HEK293 (cell line): Measurements from ENCODE around the gene PIGR.
A peak's percentile ranks its signal among the peaks of the same experiment; 100 is the strongest.

Source experiments
- CTCF ChIA-PET: fragments of 350-600 bp; formaldehyde crosslinking; extraction: SDS; loops from one replicate; lab custom pipeline; 2021; ENCODE audit warnings: antibody characterized with exemption; lab: Yijun Ruan, JAX
- POLR2A ChIA-PET: fragments of 300-600 bp; formaldehyde crosslinking; extraction: SDS; loops from one replicate; lab custom pipeline; 2020; ENCODE audit warnings: antibody characterized with exemption, inconsistent platforms; lab: Yijun Ruan, JAX
- H3K27ac ChIP-seq: fragments of 200-500 bp; sonication (Bioruptor generic); 2 replicates; pipeline ENCODE4 v1.5.1; 2014; ENCODE audit warnings: low read depth, low read length, control low read depth, inconsistent platforms; ENCODE audit errors: extremely low read depth
- H3K36me3 ChIP-seq, 2 experiments: fragments of 200-500 bp in 1 of 2; sonication (Bioruptor generic) in 1 of 2; 1 replicate in 1 of 2; 2 replicates in 1 of 2; pipeline ENCODE4 v1.5.1; 2014 to 2017; ENCODE audit warnings: inconsistent platforms in 2 of 2, low read length in 2 of 2; ENCODE audit not compliant: control insufficient read depth in 2 of 2, insufficient read depth in 1 of 2
- H3K4me1 ChIP-seq: fragments of 200-500 bp; sonication (Bioruptor generic); 2 replicates; pipeline ENCODE4 v1.5.1; 2014; ENCODE audit warnings: mild to moderate bottlenecking, low read length, inconsistent platforms; ENCODE audit not compliant: control insufficient read depth, insufficient read depth
- H3K4me3 ChIP-seq: 2 replicates; pipeline ENCODE4 v1.5.1; 2011; ENCODE audit warnings: low read depth, mild to moderate bottlenecking, control low read depth, low read length, moderate library complexity
- H3K9me3 ChIP-seq: fragments of 200-500 bp; sonication (Bioruptor generic); 2 replicates; pipeline ENCODE4 v1.5.1; 2014; ENCODE audit warnings: low read depth, low read length, inconsistent platforms; ENCODE audit not compliant: control insufficient read depth, insufficient read depth
- ELK4 ChIP-seq: IDR thresholded peaks from 2 replicates; pipeline ENCODE4 v1.6.1; 2011; ENCODE audit warnings: mild to moderate bottlenecking, low read depth, low read length, borderline replicate concordance
- GFI1B ChIP-seq: fragments of 450-650 bp; formaldehyde crosslinking; IDR thresholded peaks from 2 replicates; pipeline ENCODE4 v1.5.1; 2016; ENCODE audit warnings: missing biosample characterization, missing genetic modification characterization
- IKZF3 ChIP-seq: fragments of 450-650 bp; IDR thresholded peaks from 2 replicates; pipeline ENCODE4 v1.5.0; 2018; ENCODE audit warnings: missing biosample characterization, mild to moderate bottlenecking, missing genetic modification characterization, moderate library complexity
- KLF10 ChIP-seq: fragments of 450-650 bp; IDR thresholded peaks from 2 replicates; pipeline ENCODE4 v1.5.1; 2018; ENCODE audit warnings: missing biosample characterization, mild to moderate bottlenecking, missing genetic modification characterization
- KLF9 ChIP-seq: fragments of 450-650 bp; formaldehyde crosslinking; IDR thresholded peaks from 2 replicates; pipeline ENCODE4 v1.5.1; 2016; ENCODE audit warnings: missing biosample characterization, missing genetic modification characterization, low read depth
- MEIS1 ChIP-seq: sonication (generic); formaldehyde crosslinking; IDR thresholded peaks from 2 replicates; pipeline ENCODE4 v1.8.1; 2022; ENCODE audit warnings: missing genetic modification reagents, mild to moderate bottlenecking, borderline replicate concordance
- MYNN ChIP-seq: fragments of 450-650 bp; formaldehyde crosslinking; IDR thresholded peaks from 2 replicates; pipeline ENCODE4 v1.5.1; 2016; ENCODE audit warnings: missing biosample characterization, missing genetic modification characterization, borderline replicate concordance
- MZF1 ChIP-seq: fragments of 450-650 bp; formaldehyde crosslinking; IDR thresholded peaks from 2 replicates; pipeline ENCODE4 v1.5.1; 2017; ENCODE audit warnings: missing biosample characterization, missing genetic modification characterization, borderline replicate concordance
- PBX3 ChIP-seq: sonication (generic); formaldehyde crosslinking; IDR thresholded peaks from 2 replicates; pipeline ENCODE4 v1.8.1; 2022; ENCODE audit warnings: mild to moderate bottlenecking, moderate library complexity, missing genetic modification reagents
- RBAK ChIP-seq: fragments of 450-650 bp; formaldehyde crosslinking; IDR thresholded peaks from 2 replicates; pipeline ENCODE4 v1.5.1; 2016; ENCODE audit warnings: missing biosample characterization, missing genetic modification characterization
- SCRT2 ChIP-seq: fragments of 450-650 bp; formaldehyde crosslinking; IDR thresholded peaks from 2 replicates; pipeline ENCODE4 v1.5.1; 2016; ENCODE audit warnings: missing biosample characterization, missing genetic modification characterization
- SETDB1 ChIP-seq: IDR thresholded peaks from one replicate; pipeline ENCODE4 v1.6.1; 2017; ENCODE audit warnings: mild to moderate bottlenecking, low read length, moderate library complexity, mixed read lengths; ENCODE audit not compliant: insufficient read length
- ZBTB48 ChIP-seq: fragments of 450-650 bp; formaldehyde crosslinking; IDR thresholded peaks from 2 replicates; pipeline ENCODE4 v1.5.1; 2016; ENCODE audit warnings: missing biosample characterization, missing genetic modification characterization
- ZEB2 ChIP-seq: fragments of 450-650 bp; formaldehyde crosslinking; IDR thresholded peaks from 2 replicates; pipeline ENCODE4 v1.5.1; 2016; ENCODE audit warnings: missing biosample characterization, missing genetic modification characterization
- ZFHX2 ChIP-seq: fragments of 450-650 bp; formaldehyde crosslinking; conservative IDR thresholded peaks from 2 replicates; pipeline ENCODE4 v1.5.1; 2016; ENCODE audit warnings: missing biosample characterization, missing genetic modification characterization
- ZFP37 ChIP-seq: fragments of 450-650 bp; formaldehyde crosslinking; IDR thresholded peaks from 2 replicates; pipeline ENCODE4 v1.5.1; 2016; ENCODE audit warnings: missing biosample characterization, missing genetic modification characterization
- ZIC2 ChIP-seq: fragments of 450-650 bp; formaldehyde crosslinking; IDR thresholded peaks from 2 replicates; pipeline ENCODE4 v1.5.1; 2016; ENCODE audit warnings: missing biosample characterization, missing genetic modification characterization
- ZNF121 ChIP-seq: fragments of 450-650 bp; formaldehyde crosslinking; IDR thresholded peaks from 2 replicates; pipeline ENCODE4 v1.5.1; 2016; ENCODE audit warnings: missing biosample characterization, missing genetic modification characterization
- ZNF140 ChIP-seq: fragments of 450-650 bp; formaldehyde crosslinking; IDR thresholded peaks from 2 replicates; pipeline ENCODE4 v1.5.1; 2016; ENCODE audit warnings: missing biosample characterization, missing genetic modification characterization
- ZNF214 ChIP-seq: fragments of 450-650 bp; formaldehyde crosslinking; IDR thresholded peaks from 2 replicates; pipeline ENCODE4 v1.5.1; 2017; ENCODE audit warnings: missing biosample characterization, mild to moderate bottlenecking, missing genetic modification characterization, borderline replicate concordance
- ZNF221 ChIP-seq: fragments of 450-650 bp; formaldehyde crosslinking; IDR thresholded peaks from 2 replicates; pipeline ENCODE4 v1.5.1; 2017; ENCODE audit warnings: missing biosample characterization, missing genetic modification characterization, borderline replicate concordance
- ZNF23 ChIP-seq: fragments of 450-650 bp; formaldehyde crosslinking; IDR thresholded peaks from 2 replicates; pipeline ENCODE4 v1.5.1; 2016; ENCODE audit warnings: missing biosample characterization, missing genetic modification characterization, borderline replicate concordance
- ZNF423 ChIP-seq: fragments of 450-650 bp; formaldehyde crosslinking; IDR thresholded peaks from 2 replicates; pipeline ENCODE4 v1.5.1; 2016; ENCODE audit warnings: missing biosample characterization, missing genetic modification characterization
- ZNF544 ChIP-seq: fragments of 450-650 bp; formaldehyde crosslinking; IDR thresholded peaks from 2 replicates; pipeline ENCODE4 v1.5.0; 2017; ENCODE audit warnings: missing biosample characterization, missing genetic modification characterization
- ZNF654 ChIP-seq: fragments of 450-650 bp; formaldehyde crosslinking; IDR thresholded peaks from 2 replicates; pipeline ENCODE4 v1.5.1; 2016; ENCODE audit warnings: low read depth, missing biosample characterization, missing genetic modification characterization
- ZNF76 ChIP-seq: fragments of 450-650 bp; formaldehyde crosslinking; IDR thresholded peaks from 2 replicates; pipeline ENCODE4; 2016; ENCODE audit warnings: low read depth, missing biosample characterization, missing genetic modification characterization, borderline replicate concordance

The PIGR gene

GRCh38 chr1:206961668-206962067 lies 15.4 kb upstream of the PIGR start:
- Histone ChIP-seq H3K36me3 (no peaks in the 10 kb centered on the region), H3K4me1 (no peaks in the 10 kb centered on the region), H3K9me3 (no peaks in the 10 kb centered on the region), H3K4me3 (no peak overlapping the region), H3K27ac (no peak overlapping the region)
- CTCF ChIA-PET, result interaction anchor here (0.6 to 1.9 kb wide), 6 partner anchors 12 to 330 kb away, joined by 3 to 4 read pairs (median 3); no protein-coding TSS in a partner anchor
- POLR2A ChIA-PET, result no interaction called here
- TF ChIP-seq SETDB1, result no peak
- no peak for TF ChIP-seq ZNF544 (tag by site-specific recombination)
- no peak for TF ChIP-seq ZFHX2 (tag by site-specific recombination)
- no peak for TF ChIP-seq ZNF121 (tag by site-specific recombination)
- TF ChIP-seq ZNF221 (tag by site-specific recombination), result no peak
- TF ChIP-seq KLF9 (tag by site-specific recombination), result no peak
- TF ChIP-seq GFI1B, result no peak
- TF ChIP-seq ZNF214, result no peak

GRCh38 chr1:206960676-206961386 lies 14.6 kb upstream of the PIGR start:
- Histone ChIP-seq H3K36me3 (no peaks in the 10 kb centered on the region), H3K4me3 (no peak overlapping the region), H3K9me3 (no peaks in the 10 kb centered on the region), H3K4me1 (no peaks in the 10 kb centered on the region), H3K27ac (no peak overlapping the region)
- CTCF ChIA-PET, result interaction anchor here (0.6 to 3.3 kb wide), 3 partner anchors 13 to 287 kb away, joined by 4 to 12 read pairs (median 4); no protein-coding TSS in a partner anchor
- TF ChIP-seq ZEB2 (no peak), ZIC2 (peak; percentile 59)
- POLR2A ChIA-PET, result no interaction called here

- Histone ChIP-seq H3K4me3 (no peak overlapping the region), H3K9me3 (no peaks in the 10 kb centered on the region), H3K4me1 (no peaks in the 10 kb centered on the region), H3K27ac (no peak overlapping the region), H3K36me3 (no peaks in the 10 kb centered on the region)
- CTCF ChIA-PET, result interaction anchor here (0.6 to 3.3 kb wide), 2 partner anchors 23 to 283 kb away, joined by 4 to 12 read pairs; no protein-coding TSS in a partner anchor
- POLR2A ChIA-PET, result no interaction called here
- TF ChIP-seq ZNF140 (no peak), ZNF423 (tag by site-specific recombination) (no peak), ZNF654 (tag by site-specific recombination) (no peak), IKZF3 (tag by site-specific recombination) (no peak), SCRT2 (tag by site-specific recombination) (no peak), RBAK (tag by site-specific recombination) (no peak), ZNF76 (tag by site-specific recombination) (no peak), KLF10 (tag by site-specific recombination) (no peak), MZF1 (tag by site-specific recombination) (no peak), ZFP37 (tag by site-specific recombination) (no peak), MYNN (tag by site-specific recombination) (no peak), ZBTB48 (no peak), ELK4 (no peak), MEIS1 (no peak), ZNF23 (tag by site-specific recombination) (no peak), PBX3 (CRISPR knock-in tag) (no peak)
Observed at GRCh38 chr1:206958144-206958543, 11.9 kb upstream of the PIGR start.
